HepG2 (cell line): ENCODE results near the gene MSMB. TPM values are rescaled to one million over a fixed set of nuclear protein-coding genes. Genes with fewer than 3 reads are reported as not detected.

Source experiments
- CREB1 ChIP-seq, 2 experiments: fragments of 450-650 bp in 1 of 2; IDR thresholded peaks; 2 replicates each; pipeline ENCODE4 v1.6.1; 2016 to 2017; ENCODE audit warnings: control low read depth in 1 of 2, mild to moderate bottlenecking in 1 of 2, missing compliant biosample characterization in 1 of 2, missing genetic modification characterization in 1 of 2
- DNMT1 ChIP-seq: sonication (generic); formaldehyde crosslinking; IDR thresholded peaks from 2 replicates; pipeline ENCODE4 v1.5.1; 2020; ENCODE audit warnings: mild to moderate bottlenecking, missing genetic modification reagents
- HNRNPK ChIP-seq: fragments of 200-400 bp; formaldehyde crosslinking; IDR thresholded peaks from 2 replicates; pipeline ENCODE4 v1.6.1; 2018; ENCODE audit warnings: low read length, low read depth, moderate library complexity, mild to moderate bottlenecking; ENCODE audit not compliant: poor library complexity, severe bottlenecking
- KDM3A ChIP-seq: IDR thresholded peaks from 2 replicates; pipeline ENCODE4 v1.6.1; 2018; ENCODE audit warnings: low read depth, missing compliant biosample characterization
- MATR3 ChIP-seq: sonication (generic); formaldehyde crosslinking; IDR thresholded peaks from 2 replicates; pipeline ENCODE4 v1.4.0; 2020; ENCODE audit warnings: missing genetic modification reagents
- MED8 ChIP-seq: sonication (generic); formaldehyde crosslinking; IDR thresholded peaks from 2 replicates; pipeline ENCODE4 v1.8.1; 2023; ENCODE audit warnings: mild to moderate bottlenecking, missing genetic modification reagents; ENCODE audit not compliant: insufficient replicate concordance
- PBX2 ChIP-seq: IDR thresholded peaks from 2 replicates; pipeline ENCODE4 v1.6.1; 2016; ENCODE audit warnings: control low read depth
- PPARG ChIP-seq: conservative IDR thresholded peaks from 2 replicates; pipeline ENCODE4 v1.6.1; 2016; ENCODE audit warnings: missing biosample characterization, missing genetic modification reagents
- SYNCRIP ChIP-seq: fragments of 200-400 bp; formaldehyde crosslinking; IDR thresholded peaks from 2 replicates; pipeline ENCODE4 v1.6.1; 2018; ENCODE audit warnings: mild to moderate bottlenecking, low read depth, low read length; ENCODE audit not compliant: insufficient read depth
- TRAFD1 ChIP-seq: sonication (generic); formaldehyde crosslinking; IDR thresholded peaks from 2 replicates; pipeline ENCODE4 v1.5.1; 2020; ENCODE audit warnings: missing genetic modification reagents, mild to moderate bottlenecking, borderline replicate concordance
- TSC22D2 ChIP-seq: sonication (generic); formaldehyde crosslinking; IDR thresholded peaks from 2 replicates; pipeline ENCODE4 v1.5.1; 2020; ENCODE audit warnings: missing genetic modification reagents, mild to moderate bottlenecking, borderline replicate concordance
- XRCC5 ChIP-seq: fragments of 200-400 bp; formaldehyde crosslinking; optimal IDR thresholded peaks from 2 replicates; pipeline ENCODE3; 2017; ENCODE audit warnings: mild to moderate bottlenecking, low read length
- YY1 ChIP-seq: IDR thresholded peaks from 2 replicates; pipeline ENCODE4 v1.6.1; 2011; ENCODE audit warnings: low read length, low read depth, moderate library complexity, mild to moderate bottlenecking; ENCODE audit not compliant: insufficient read depth, insufficient replicate concordance
- ZMAT3 ChIP-seq: sonication (generic); formaldehyde crosslinking; conservative IDR thresholded peaks from 2 replicates; pipeline ENCODE4 v1.7.0; 2021; ENCODE audit warnings: missing genetic modification reagents
- ZMAT5 ChIP-seq: sonication (generic); formaldehyde crosslinking; IDR thresholded peaks from 2 replicates; pipeline ENCODE4 v1.5.0; 2020; ENCODE audit warnings: mild to moderate bottlenecking, low read depth, missing genetic modification reagents, borderline replicate concordance
- ZNF251 ChIP-seq: sonication (generic); formaldehyde crosslinking; IDR thresholded peaks from 2 replicates; pipeline ENCODE4 v1.9.0; 2021; ENCODE audit warnings: mild to moderate bottlenecking, missing genetic modification reagents
- ZNF256 ChIP-seq: sonication (generic); formaldehyde crosslinking; conservative IDR thresholded peaks from 2 replicates; pipeline ENCODE4 v1.4.0; 2020; ENCODE audit warnings: missing genetic modification reagents
- ZNF460 ChIP-seq: sonication (generic); formaldehyde crosslinking; IDR thresholded peaks from 2 replicates; pipeline ENCODE4 v1.5.1; 2020; ENCODE audit warnings: missing genetic modification reagents, mild to moderate bottlenecking, borderline replicate concordance
- polyA plus RNA-seq, 8 experiments: library from polyadenylated mRNA; depleted of rRNA in 3 of 8; stranded (reverse) in 7 of 8; unstranded in 1 of 8; fragments of >200 nt; fragmentation: Illumina TruSeq in 4 of 8; extraction: Trizol in 4 of 8; gene quantifications; 2 replicates each; pipeline versions ENCODE4 v1.2.1 to v1.2.3, GENCODE V29; 2011 to 2016; ENCODE audit warnings: low read depth in 4 of 8, missing spikeins in 1 of 8, mixed read lengths in 1 of 8; ENCODE audit not compliant: insufficient read depth in 1 of 8
- total RNA-seq, 5 experiments: library from RNA; depleted of rRNA; stranded (reverse); fragments of >200 nt; fragmentation: Illumina TruSeq; extraction: Trizol; gene quantifications; 2 replicates each; pipeline ENCODE4 v1.2.3, GENCODE V29; 2016; ENCODE audit warnings: low read depth in 1 of 5
- TF ChIP-seq, protein P1 (sequence below): sonication (generic); formaldehyde crosslinking; IDR thresholded peaks from 2 replicates; pipeline ENCODE4 v1.8.1; 2023; ENCODE audit warnings: missing genetic modification reagents, mild to moderate bottlenecking, borderline replicate concordance

MSMB gene
- total and polyA plus RNA-seq, 2 of the 13 experiments (the other 11 are each of a cell fraction or from before 2014, with no cell fraction given) = 0.84 TPM; not detected in 1

DNA sequence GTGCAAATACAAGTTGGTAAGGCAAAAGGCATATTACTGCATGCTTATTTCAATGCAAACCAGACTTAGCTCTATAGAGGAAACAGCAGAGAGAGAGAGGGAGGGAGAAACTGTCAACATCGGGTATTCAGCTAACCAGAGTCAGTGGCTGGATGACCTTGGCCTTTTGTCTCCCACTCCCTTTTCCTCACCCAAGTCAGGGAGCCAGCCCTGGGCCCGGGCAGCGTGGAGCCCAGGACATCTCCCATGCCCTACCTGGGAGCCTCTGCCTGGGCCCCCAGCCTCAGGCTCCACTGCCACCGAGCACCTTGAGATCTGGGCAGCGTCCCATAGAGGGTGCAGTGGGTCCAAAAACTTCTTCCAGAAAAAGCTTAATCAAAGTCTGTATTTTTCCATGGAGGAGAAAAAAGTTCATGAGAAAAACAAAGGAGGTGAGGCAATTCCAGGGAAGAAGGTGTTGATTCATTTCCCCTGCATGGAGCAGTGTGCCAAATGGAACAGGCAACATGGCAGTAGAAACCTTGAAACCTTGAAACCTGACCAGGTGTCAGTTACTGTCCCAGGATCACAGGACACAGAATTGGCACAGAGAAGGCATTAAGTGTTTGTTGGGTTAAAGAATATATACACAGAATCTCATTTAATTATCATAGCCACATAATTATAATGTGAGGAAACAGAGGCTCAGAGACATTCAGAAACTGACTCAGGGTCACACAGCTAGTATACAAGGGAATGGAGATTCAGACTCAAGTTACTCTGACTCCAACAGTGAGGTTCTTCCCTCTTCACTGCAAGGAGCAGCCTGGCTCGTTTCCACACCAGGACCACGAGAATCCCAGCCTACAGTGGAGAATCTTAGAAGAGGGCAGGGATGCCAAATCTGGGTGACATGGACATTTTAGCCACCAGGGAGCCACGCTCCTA, 9.9 kb downstream of the MSMB start (continued):
- TF ChIP-seq XRCC5 (no peak), TSC22D2 (CRISPR knock-in tag) (no peak), SYNCRIP (no peak), KDM3A (no peak; the same call in 1 of the 2 replicates), MED8 (CRISPR knock-in tag) (peak; percentile 31), DNMT1 (CRISPR knock-in tag) (no peak), MATR3 (CRISPR knock-in tag) (no peak), TRAFD1 (CRISPR knock-in tag) (no peak), ZMAT5 (CRISPR knock-in tag) (no peak), ZNF460 (no peak), PBX2 (CRISPR knock-in tag) (no peak), HNRNPK (no peak), ZMAT3 (peak; percentile 74; the same call in 1 of the 2 replicates), ZNF251 (CRISPR knock-in tag) (no peak), PPARG (peak; percentile 64), YY1 (peak; percentile 50), ZNF256 (CRISPR knock-in tag) (no peak), CREB1 (IDR thresholded peaks at IDR 0.05) (no peak), CREB1 (CRISPR knock-in tag; IDR thresholded peaks at IDR 0.05) (peak; percentile 48)
- TF ChIP-seq, protein P1, sequence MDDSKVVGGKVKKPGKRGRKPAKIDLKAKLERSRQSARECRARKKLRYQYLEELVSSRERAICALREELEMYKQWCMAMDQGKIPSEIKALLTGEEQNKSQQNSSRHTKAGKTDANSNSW (CRISPR knock-in tag) = no peak
